KMS-11 (cell line): ENCODE data around the gene CHL1.

ENCODE experiments used
- H2AFZ ChIP-seq: fragments of 200-600 bp; sonication (generic); 2 replicates; pipeline ENCODE4 v1.6.1; 2016; ENCODE audit warnings: antibody characterized with exemption, mixed run types, low read depth
- H3K27ac ChIP-seq: fragments of 200-600 bp; sonication (generic); 2 replicates; pipeline ENCODE4 v1.6.1; 2016; ENCODE audit warnings: mild to moderate bottlenecking, mixed run types
- H3K27me3 ChIP-seq: fragments of 200-600 bp; sonication (generic); 2 replicates; pipeline ENCODE4 v1.6.1; 2017; ENCODE audit warnings: mild to moderate bottlenecking, low read depth, mixed run types, moderate library complexity; ENCODE audit not compliant: insufficient read depth
- H3K36me3 ChIP-seq: fragments of 200-600 bp; sonication (generic); 2 replicates; pipeline ENCODE4 v1.6.1; 2017; ENCODE audit warnings: mild to moderate bottlenecking, mixed run types; ENCODE audit not compliant: insufficient read depth
- H3K4me1 ChIP-seq: fragments of 200-600 bp; sonication (generic); 2 replicates; pipeline ENCODE4 v1.6.1; 2016; ENCODE audit warnings: mild to moderate bottlenecking, low read depth, mixed run types; ENCODE audit not compliant: poor library complexity, severe bottlenecking
- H3K4me2 ChIP-seq: fragments of 200-600 bp; sonication (generic); 2 replicates; pipeline ENCODE4 v1.7.0; 2016; ENCODE audit warnings: mild to moderate bottlenecking, mixed run types
- H3K4me3 ChIP-seq: fragments of 200-600 bp; sonication (generic); IDR thresholded peaks from 2 replicates; pipeline ENCODE4 v1.6.1; 2017; ENCODE audit warnings: low read depth, low read length, mixed read lengths; ENCODE audit not compliant: insufficient read depth
- H3K79me2 ChIP-seq: fragments of 200-600 bp; sonication (generic); 2 replicates; pipeline ENCODE4 v1.6.1; 2016; ENCODE audit warnings: low read depth, mixed run types; ENCODE audit not compliant: insufficient read depth
- H3K9ac ChIP-seq: fragments of 200-600 bp; sonication (generic); 2 replicates; pipeline ENCODE4 v1.6.1; 2016; ENCODE audit warnings: mild to moderate bottlenecking, mixed run types
- H4K20me1 ChIP-seq: fragments of 200-600 bp; sonication (generic); 2 replicates; pipeline ENCODE4 v1.6.1; 2016; ENCODE audit warnings: mild to moderate bottlenecking, mixed run types; ENCODE audit not compliant: insufficient read depth
- CTCF ChIP-seq: fragments of 200-600 bp; sonication (generic); conservative IDR thresholded peaks from 2 replicates; pipeline ENCODE4 v1.6.1; 2017; ENCODE audit warnings: low read depth, mild to moderate bottlenecking, antibody characterized with exemption, low read length, moderate library complexity, mixed read lengths

Gene CHL1

GRCh38 chr3:350871-351371 lies 154.4 kb downstream of the CHL1 start:
- H3K36me3 ChIP-seq, result no peaks in the 10 kb centered on the region
- no peaks in the 10 kb centered on the region for H3K79me2 ChIP-seq
- H3K4me2 ChIP-seq, result no peak overlapping the region
- no peaks in the 10 kb centered on the region for H4K20me1 ChIP-seq
- H3K27ac ChIP-seq, result no peak overlapping the region
- H3K9ac ChIP-seq, result no peak overlapping the region
- H3K27me3 ChIP-seq, result no peaks in the 10 kb centered on the region
- no peak overlapping the region for H2AFZ ChIP-seq
- H3K4me3 ChIP-seq, result no peak overlapping the region
- H3K4me1 ChIP-seq, result no peaks in the 10 kb centered on the region
- no peak for TF ChIP-seq CTCF

DNA sequence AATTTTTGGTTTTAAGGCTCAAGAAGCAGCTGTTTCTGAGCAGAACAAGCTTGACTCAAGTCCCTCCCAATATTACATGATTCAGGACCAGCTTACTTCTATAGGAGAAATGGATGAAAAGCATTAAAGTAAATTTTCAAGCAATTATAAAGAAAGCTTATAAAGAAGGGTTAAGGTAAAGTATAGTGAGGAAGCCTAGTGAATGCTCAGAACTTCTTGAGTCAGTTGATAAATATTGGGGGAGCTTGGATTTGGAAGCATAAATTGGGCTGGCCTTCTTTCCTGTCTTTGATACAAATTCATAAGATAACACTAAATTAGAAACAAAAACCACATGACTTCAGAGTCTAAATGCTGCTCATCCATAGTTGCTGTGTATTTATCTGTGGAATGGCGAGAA lies 156.0 kb downstream of the CHL1 start:
- H3K4me3 ChIP-seq, result no peak overlapping the region
- TF ChIP-seq CTCF, result no peak
- H3K79me2 ChIP-seq, result no peaks in the 10 kb centered on the region
- no peaks in the 10 kb centered on the region for H3K36me3 ChIP-seq
- H2AFZ ChIP-seq, result no peak overlapping the region
- no peaks in the 10 kb centered on the region for H3K4me1 ChIP-seq
- no peaks in the 10 kb centered on the region for H4K20me1 ChIP-seq
- no peak overlapping the region for H3K27ac ChIP-seq
- no peaks in the 10 kb centered on the region for H3K27me3 ChIP-seq
- H3K9ac ChIP-seq, result no peak overlapping the region
- no peak overlapping the region for H3K4me2 ChIP-seq

- no peaks in the 10 kb centered on the region for H3K4me1 ChIP-seq
- no peak overlapping the region for H3K27ac ChIP-seq
- no peak overlapping the region for H3K4me2 ChIP-seq
These were observed 156.7 kb downstream of the CHL1 start for GRCh38 chr3:353191-353739.

DNA sequence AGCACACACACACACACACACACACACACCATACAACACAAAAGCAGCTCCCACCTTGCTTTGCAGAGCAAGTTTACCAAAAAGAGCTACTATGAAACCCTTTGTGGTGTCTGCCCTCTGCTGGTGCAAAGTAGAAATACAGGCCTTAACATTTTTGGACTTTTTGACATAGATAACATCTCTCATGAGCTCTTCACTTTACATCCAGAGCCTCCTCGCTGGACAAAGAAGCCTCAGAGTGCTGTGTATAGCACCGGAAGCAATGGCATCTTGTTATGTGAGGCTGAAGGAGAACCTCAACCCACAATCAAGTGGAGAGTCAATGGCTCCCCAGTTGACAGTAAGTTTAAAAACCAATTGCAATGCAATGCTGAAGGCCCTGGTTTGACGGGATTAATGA lies 157.9 kb downstream of the CHL1 start:
- no peaks in the 10 kb centered on the region for H3K79me2 ChIP-seq
- H3K36me3 ChIP-seq, result no peaks in the 10 kb centered on the region
- H3K27me3 ChIP-seq, result no peaks in the 10 kb centered on the region
- no peak overlapping the region for H3K4me2 ChIP-seq
- no peaks in the 10 kb centered on the region for H3K4me1 ChIP-seq
- no peaks in the 10 kb centered on the region for H4K20me1 ChIP-seq
- no peak overlapping the region for H3K9ac ChIP-seq
- TF ChIP-seq CTCF, result peak; percentile 74
- no peak overlapping the region for H3K27ac ChIP-seq
- H2AFZ ChIP-seq, result no peak overlapping the region
- no peak overlapping the region for H3K4me3 ChIP-seq

More at GRCh38 chr3:353191-353739, 156.7 kb downstream of the CHL1 start:
- Histone ChIP-seq H3K27me3 (no peaks in the 10 kb centered on the region), H3K9ac (no peak overlapping the region), H3K4me3 (no peak overlapping the region), H4K20me1 (no peaks in the 10 kb centered on the region), H3K79me2 (no peaks in the 10 kb centered on the region), H2AFZ (no peak overlapping the region), H3K36me3 (no peaks in the 10 kb centered on the region)
- TF ChIP-seq CTCF, result no peak
